HG02798 (cell line): Measurements from ENCODE around the gene RAPSN.
A peak's percentile ranks its signal among the peaks of the same experiment; 100 is the strongest.

Experiments
- ATAC-seq: cut with Tn5 transposase; IDR thresholded peaks from one replicate; pipeline ENCODE4 v1.9.1; 2021; ENCODE audit warnings: mild to moderate bottlenecking; ENCODE audit not compliant: unreplicated experiment, poor library complexity

The RAPSN gene

DNA sequence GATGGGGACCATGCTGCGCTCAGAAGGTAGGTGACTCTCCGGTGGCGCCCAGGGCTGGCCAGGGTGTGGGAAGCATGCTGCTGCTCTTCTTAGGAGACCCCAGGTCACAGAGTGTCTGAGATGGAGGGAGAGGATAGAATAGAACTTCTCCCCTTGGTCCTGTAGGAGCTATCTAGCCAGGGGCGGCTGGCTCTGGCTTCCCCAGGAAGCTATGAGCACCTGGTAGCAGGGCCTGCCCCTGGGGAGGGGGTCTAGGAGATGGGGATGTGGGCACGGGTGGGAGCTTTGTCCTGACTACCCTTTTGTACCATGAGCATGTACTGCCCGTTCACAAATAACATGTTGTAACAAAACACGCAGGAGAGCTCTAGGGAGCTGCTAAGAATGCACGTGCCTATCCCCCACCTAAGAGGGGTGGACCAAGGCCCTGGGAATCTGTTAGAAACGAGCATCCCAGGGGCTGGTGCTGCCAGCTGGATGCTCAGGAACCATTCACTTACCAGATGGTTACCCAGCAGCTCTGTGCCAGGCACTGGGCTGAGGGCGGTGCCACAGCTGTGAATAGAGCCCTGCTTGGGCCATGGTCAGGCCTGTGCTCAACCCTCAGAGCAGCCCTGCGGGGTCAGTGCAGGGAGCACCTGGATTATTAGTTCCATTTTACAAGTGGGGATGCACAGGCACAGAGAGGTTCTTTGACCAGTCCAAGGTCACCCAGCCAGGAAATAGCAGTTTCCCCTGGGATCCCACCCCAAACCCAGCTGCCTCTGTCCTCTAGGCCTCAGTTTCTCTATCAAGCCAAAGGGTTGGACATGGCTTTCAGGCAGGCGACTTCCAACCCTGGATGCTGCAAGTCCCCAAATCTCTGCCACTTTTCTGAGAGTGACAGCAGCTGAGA, 38.3 kb downstream of the RAPSN start:
- no peak for ATAC-seq

- ATAC-seq = no peak
Observed at GRCh38 chr11:47409440-47410369, 39.2 kb downstream of the RAPSN start.

GRCh38 chr11:47408598-47409439, 40.1 kb downstream of the RAPSN start:
- ATAC-seq = no peak

DNA sequence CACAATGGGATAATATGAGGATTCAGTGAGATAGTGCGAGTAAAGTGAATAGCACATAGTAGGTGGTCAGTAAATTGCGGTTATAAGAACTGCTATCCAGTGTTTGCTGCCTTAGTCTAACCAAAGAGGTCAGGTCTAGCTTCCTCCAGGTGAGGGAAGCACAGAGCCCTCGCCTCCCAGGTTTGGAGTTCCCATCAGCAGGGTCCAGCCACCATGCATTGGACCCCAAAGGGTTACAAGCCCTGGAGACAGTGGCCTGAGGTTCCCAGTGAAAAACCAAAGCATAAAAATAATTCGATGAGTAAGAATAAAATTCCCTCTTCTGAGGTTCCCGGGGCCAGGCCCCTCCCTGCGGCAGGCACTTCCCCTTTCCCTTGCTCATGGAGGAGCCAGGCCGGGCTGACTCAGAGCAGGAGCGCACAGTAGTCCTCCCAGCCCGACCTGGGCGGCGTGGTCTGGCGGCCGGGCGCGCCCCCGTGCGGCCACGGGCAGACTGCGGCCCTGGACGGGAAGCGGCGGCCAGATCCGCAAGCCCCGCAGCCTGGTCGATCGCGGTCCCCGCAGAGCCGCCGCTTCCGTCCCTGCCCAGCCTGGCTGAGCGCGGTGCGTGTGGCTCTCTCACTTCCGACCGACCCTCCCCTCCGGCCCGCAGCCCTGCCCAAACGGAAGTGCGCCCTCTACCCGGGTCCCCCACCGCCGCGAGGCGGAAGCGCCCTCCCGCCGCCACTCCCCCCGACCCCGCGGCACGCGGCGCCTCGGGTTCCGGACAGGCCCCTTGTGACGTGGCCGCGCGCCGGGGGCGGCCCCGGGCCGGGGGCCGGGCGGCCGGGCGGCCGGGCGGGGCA, 41.0 kb downstream of the RAPSN start, which contains the start of gene SLC39A13:
TSS of gene SLC39A13 (plus strand) at position 845 of the 845 bp plus-strand sequence. CDS start 1,505 bp downstream, outside the sequence.
- ATAC-seq = peak; percentile 90

- ATAC-seq = no peak
Observed at GRCh38 chr11:47406896-47407745, 41.8 kb downstream of the RAPSN start.

- no peak for ATAC-seq
Observed at GRCh38 chr11:47403571-47403970, 45.4 kb downstream of the RAPSN start.

- no peak for ATAC-seq
Observed at GRCh38 chr11:47403135-47403534, 45.8 kb downstream of the RAPSN start.

GRCh38 chr11:47400768-47401279, 48.1 kb downstream of the RAPSN start:
- ATAC-seq = peak; percentile 78

GRCh38 chr11:47399860-47400767, 48.8 kb downstream of the RAPSN start:
- ATAC-seq = peak; percentile 55

DNA sequence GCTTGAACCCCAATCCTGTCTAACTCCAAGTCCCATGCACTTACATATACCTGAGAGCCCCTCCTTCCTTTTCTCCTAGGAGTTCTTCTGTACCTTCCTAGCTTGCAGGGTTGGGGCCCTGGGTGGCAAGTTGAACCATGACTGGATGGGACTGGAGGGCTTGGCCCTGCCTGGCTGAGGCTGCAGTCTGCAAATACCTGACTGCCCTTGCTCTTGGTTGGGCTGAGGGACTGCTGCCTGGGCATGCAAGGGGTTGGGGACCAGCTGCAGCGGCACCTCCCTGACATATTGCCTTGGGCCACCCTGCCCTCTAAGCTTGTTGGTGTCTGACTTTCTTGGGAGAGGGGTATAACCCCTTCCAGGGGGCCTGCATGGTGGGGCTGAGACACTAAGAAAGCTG, 50.4 kb downstream of the RAPSN start:
- no peak for ATAC-seq

GRCh38 chr11:47398011-47398410, 50.9 kb downstream of the RAPSN start:
- ATAC-seq = no peak

DNA sequence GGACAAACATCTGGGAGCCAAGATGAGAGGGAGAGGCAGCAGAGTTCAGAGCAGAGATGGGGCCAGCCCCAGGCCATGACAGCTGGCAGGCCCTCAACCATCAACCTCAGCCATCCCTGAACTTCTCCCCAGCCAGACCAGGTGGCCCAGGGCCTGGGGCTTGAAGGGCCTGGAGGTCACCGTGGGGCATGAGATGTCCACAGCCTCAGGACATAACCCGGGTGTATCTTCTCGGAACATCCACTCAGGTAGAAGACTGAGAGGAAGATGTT, 53.0 kb downstream of the RAPSN start:
- no peak for ATAC-seq

- no peak for ATAC-seq
Observed at GRCh38 chr11:47395223-47396048, 53.5 kb downstream of the RAPSN start.

DNA sequence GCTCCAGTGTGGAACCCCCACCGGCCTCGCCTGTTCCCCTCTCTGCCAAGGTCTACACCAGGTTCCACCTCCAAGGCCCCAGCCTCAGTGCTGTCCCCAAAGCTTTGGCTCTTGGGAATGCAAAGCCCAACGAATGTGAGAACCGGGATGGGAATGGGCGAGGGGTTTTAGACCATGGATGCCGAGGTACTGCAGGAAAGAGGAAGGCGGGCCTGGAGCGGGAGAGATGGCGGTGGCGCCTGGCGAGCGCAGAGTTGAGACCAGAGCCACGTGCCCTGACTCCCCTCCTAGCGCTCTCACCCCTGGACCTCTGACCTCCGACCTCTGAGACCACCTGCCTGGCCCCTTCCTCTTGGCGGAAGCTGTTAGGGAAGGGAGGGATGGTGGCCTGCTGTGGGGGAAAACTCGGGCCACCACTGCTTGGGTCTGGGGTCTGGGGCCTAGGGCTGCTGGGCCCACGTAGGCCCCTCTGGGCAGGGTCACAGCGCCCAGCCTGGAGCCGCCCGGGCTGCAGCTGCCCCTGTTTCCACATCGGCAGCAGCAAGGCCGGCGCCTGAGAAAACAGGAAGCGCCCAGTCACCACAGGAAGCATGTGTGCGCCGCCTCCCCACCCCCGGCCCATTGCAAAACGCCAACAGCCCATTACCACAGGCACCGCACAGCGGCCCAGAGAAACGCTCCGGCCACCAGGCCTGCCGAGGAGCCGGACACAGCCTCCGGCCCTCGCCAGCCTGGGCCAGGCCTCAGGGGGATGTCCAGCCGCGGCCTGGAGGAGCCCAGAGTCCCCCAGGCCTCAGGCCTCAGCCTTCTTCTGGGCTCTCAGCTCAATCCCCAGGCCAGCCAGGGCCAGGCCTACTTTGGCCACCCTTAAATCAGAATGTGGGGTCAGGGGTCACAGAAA, 54.4 kb downstream of the RAPSN start:
- peak; percentile 45 for ATAC-seq

- ATAC-seq = no peak
Observed at GRCh38 chr11:47394050-47394321, 55.0 kb downstream of the RAPSN start.
